GM18873 (cell line): Measurements from ENCODE around the gene GRIK3.

Source experiments
- ATAC-seq: cut with Tn5 transposase; IDR thresholded peaks from one replicate; pipeline ENCODE4 v1.9.1; 2021; ENCODE audit warnings: mild to moderate bottlenecking, moderate library complexity, moderate number of reproducible peaks; ENCODE audit not compliant: unreplicated experiment, low FRiP score

The GRIK3 gene

DNA sequence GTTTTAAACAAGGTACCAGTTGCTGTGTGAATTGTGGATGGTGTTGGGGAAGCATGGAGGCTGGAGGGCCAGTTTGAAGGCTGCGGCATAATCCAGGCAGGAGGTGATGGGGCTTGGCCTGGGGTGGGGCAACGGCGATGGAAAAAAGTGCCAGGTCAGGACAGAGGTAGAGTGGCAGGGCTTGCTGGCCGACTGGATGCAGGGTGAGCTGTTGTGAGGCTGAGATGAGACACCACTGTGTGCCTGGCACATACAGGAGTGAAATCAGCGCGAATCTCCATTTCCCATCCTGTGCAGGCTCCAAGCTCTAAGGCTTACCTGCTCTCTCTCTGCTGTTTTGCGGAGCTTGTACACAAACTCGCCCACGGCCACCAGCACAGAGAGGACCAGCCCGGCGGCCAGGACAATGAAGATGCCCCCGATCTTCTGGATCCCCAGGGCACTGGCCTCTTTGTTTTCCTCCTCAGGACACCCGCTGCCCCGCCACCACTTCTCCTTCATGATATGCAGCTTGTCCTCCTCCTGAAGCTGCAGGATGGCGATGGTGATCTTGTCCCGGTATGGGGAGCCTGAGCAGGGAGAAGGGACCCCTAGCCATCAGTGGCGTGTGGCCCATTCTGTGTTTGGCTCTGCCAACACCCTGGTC lies 229.5 kb downstream of the GRIK3 start:
- no peak for ATAC-seq

DNA sequence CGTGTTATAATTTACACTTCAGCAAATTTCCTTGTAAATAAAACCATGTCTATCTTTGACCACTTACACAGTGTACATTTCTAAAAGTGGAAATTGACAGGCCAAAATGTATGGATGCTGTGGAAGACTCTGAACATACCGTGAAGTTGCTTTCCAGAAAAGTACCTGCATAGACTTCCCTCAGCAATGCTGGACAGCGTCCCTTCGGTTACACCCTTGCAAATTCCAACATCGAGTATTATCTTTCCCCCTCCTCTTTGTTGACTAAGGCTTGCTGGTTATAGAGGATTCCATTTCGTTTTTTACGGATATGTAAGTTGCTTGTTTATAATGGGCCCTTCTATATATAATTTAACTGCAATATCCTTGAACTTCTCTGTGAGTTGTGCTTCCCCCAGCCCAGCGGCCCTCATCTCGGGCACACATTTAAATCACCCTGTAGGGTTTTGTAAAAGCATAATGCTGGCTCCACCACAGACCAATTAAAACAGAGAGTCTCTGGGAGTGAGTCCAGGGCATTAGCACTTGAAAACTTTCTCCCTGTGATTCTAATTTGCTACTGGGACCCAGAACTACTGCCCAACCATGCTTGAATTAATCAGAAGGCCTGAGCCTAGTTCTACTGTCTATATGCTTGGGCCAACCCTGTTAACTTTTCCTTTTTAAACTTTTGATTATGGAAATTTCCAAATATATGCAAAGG lies 230.3 kb downstream of the GRIK3 start:
- no peak for ATAC-seq

DNA sequence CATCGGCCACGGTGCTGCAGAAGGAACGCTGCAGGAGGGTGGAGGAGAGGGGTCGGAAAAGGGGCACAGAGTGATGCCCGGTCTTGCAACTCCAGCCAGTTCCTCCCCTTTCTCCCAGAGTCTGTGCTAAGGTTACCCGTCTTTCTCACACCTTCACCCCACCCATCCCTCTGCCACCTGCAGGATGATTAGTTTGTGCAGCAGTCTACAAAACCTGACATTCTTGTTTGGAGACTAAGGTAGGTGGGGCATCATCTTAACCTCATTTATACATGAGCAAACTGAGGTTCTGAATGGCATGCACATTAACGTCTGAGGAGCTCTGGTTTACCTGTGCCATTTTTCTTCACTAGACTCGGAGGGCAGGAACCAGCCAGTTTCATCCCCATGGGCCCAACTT lies 232.3 kb downstream of the GRIK3 start:
- no peak for ATAC-seq

DNA sequence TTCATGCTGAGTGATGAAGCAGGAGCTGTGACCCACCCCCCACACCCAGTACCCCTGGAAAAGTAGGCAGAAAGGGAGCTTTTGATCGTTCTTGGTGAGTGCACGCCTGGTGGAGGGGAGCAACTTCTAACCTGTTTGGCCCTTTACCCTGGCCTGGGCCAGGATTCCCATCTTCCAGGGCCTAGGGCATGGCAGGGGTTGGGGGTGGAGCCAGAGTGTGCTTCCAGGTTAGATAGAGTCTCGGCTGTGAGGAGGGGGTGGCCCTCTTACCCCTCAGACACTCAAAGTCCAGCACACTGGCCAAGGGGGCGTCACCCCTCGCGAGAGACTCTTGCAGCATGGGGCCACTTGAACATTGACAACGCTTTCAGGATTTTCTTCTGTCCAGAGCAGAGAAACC lies 236.6 kb downstream of the GRIK3 start:
- ATAC-seq, result no peak

DNA sequence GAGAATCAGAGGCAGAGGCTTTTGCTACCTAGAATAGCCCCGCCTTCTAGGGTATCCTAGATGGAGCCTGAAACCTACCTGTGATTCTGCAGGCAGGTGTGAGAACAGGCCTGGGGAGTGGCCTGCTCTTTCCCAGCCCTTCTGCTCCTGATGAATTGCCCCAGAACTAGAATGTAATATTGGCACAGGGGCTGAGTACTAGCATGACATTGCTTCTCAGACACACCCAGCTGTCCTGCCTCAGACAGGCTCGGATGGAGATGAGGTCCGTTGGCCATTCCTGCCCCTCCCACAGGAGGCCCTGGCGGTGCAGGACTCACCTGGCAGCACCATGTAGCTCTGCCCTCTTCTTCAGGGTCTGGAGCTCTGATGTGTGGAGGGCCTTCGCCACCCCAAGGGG lies 237.6 kb downstream of the GRIK3 start:
- no peak for ATAC-seq

DNA sequence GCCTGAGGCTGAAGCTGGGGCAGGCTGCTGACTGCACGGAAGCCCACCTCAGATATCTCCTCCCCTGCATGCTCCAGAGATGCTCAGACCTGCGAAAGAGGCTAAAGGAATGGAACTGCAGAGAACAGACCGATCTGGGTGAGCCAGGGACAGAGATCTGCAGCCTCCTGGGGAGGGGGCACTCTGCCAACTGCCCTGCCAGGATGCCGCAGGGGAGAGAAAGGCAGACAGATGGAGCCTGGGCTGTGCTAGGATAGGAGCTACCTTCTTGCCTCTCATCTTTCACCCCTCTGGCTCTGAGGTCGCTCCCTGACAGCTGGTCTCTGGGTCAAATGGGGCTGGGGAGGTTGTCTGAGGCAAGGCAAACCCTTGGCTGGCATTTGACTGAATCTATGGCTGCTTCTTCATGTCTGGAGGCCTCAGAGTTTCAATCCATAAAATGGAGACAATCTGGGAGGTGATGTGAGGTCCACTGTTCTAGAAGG lies 238.2 kb downstream of the GRIK3 start:
- ATAC-seq, result no peak

DNA sequence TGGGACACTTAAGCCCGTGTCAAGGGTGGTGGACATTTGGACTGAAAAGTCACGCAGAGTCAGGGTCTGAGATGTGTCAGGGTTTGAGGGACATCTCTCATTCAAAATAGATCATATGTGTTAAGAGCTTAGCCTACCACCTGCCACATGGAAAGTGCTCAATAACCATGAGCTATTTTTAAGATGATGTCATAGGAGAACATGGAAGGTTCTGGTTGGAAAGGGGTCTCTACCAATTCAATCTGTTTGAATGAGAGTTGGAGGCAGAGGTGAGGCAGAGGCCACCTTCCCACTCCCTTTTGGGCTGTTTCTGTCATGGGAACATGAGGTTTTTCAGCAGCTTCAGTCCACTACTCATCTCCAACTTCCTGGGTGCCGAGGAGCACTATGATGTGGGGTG lies 239.9 kb downstream of the GRIK3 start:
- ATAC-seq, result no peak

DNA sequence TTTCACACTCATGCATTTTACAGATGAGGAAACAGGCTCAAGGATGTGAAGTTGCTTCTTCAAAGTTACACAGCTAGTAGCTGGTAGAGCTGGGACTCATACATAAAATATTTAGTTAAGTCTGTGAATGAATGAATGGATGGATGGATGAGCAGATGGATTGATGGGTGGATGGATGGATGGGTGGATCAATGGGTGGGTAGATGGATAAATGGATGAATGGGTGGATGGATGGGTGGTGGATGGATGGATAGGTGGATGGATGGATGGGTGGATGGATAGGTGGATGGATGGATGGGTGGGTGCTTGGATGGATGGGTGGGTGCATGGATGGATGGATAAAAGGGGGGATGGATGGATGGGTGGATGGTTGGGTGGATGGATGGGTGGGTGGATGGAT lies 240.9 kb downstream of the GRIK3 start:
- no peak for ATAC-seq

DNA sequence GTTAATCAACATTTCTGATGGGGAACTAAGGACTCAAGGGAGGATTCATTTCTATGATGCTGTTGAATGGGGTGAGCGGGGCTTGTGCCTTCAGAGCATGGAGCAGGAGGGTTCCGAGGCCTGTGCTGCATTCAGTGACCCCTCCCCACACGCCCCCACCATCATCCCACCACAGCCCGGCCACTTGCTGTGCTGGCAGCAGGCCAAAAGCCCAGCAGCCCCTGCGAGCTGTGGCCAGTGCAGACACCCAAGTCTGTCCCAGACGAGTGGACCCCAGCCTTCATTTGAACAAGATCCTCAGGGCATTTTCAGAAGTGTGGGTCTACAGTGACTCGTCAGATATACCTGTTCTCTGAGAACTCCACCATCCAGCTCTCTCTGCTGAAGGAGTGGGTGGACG lies 242.0 kb downstream of the GRIK3 start:
- no peak for ATAC-seq

DNA sequence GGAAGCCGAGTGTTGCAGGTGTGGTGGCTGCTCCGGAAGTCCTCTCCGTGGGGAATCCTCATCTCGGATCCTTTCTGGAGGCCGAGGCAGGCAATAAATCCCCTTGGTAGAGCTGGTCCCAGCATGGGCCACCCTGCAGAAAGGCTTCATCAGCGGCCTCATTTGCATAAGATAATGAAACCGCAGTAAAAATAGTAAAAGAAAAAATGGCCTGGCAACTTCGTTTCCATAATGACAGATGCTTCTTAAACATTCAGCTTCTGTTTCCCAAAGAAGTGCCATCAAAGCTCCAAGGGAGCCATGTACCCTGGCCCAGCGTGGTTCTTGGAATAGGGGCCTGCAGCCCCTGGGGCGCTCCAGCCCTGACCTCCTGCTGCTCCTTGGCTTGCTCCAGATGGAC lies 244.1 kb downstream of the GRIK3 start:
- no peak for ATAC-seq

DNA sequence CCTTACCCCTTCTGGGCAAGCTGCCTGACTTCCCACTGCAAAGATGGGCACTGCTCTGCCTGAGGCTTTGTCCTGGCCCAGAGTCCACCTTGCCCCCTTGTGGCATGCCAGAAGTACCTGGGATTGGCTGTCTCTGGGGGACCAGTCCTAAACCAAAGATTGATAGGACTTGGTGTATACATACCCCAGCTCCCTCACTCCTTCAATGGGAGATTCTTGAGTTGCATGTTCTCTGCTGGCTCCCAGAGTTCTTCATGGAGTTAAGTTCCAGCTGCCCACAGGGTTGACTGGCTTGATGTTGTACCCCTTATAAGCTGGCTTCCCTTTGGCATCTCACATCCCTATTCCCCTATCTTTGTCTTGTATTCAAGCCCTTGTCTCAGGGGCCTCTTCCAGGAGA lies 244.8 kb downstream of the GRIK3 start:
- ATAC-seq, result no peak

DNA sequence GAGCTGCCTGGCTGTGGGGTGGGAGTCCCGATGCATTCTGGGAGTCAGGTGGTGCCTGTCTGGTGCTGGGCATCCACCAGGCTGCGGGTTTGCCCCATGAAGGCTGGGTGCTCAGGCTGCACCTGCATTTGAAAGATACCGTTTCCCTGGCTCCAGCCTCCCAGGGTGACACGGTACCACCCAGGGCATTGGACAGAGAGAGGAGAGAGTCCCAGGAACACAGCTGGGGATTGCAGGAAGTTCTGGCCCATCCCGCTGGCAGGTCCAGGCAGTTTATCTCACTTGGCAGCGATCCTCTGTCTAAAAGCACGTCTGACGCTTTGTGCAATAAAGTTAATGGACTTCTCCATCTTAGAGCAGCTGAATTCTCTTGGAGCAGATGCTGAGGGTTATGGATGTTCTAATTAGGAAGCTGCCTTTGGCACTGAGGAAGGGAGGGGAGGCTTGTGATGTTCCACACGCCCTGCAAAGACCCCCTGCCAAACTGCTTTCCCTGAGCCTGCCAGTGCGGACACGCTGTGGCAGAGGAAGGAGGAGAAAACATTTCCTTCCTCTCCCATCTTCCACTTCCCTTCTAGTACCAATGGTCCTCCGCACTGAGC lies 246.9 kb downstream of the GRIK3 start:
- ATAC-seq, result no peak

DNA sequence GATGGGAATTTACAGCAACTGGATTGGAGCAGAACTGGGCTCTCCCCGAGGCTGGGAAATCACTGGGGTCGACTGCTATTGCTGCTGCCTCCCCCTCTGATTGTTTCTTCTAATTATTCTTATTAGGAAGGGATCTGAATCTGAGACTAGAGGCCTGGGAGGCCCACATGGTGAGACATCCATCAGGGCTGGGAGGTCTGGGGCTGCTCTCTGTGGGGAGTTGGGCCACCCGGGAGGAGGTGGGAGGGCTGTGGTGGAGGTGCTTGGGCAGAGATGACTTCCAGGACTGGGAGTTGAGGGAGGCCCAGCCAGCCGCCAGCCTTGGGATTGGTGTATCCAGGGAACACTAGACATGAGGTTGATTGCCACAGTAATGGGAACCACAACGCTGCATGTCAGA lies 247.9 kb downstream of the GRIK3 start:
- ATAC-seq, result no peak

DNA sequence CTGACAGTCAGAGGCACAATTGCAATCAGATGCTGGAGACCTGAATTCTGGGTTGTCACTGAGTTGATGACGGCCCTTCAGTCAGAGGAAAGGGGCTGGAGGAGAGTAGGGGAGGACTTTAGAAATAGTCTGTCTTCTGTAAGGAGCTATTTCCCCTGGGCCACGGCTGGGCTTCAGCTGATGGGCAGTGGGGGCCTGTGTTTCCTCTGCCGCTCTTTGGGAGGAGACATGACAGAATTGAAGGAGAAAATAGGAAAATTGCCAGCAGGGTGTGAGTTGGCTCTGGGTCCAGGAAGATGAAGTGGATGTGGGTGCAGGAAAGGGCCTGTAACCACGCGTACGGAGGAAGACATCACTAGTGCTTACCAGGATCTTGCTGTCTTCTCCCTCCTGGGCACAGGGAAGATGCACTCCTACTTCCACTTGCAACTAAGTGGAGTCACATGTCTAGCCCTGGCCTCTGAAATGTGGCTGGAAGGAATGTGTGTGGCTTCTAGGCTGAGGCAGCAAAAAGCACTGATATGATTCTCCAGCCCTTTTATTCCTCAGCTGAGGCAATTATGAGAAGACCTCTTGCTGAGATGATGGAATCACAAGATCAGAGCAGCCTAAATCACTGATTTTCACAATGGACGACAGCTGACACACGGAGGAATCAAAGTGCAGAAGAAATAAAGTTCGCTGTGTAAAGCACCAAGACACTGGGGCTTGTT lies 250.0 kb downstream of the GRIK3 start:
- ATAC-seq, result no peak

DNA sequence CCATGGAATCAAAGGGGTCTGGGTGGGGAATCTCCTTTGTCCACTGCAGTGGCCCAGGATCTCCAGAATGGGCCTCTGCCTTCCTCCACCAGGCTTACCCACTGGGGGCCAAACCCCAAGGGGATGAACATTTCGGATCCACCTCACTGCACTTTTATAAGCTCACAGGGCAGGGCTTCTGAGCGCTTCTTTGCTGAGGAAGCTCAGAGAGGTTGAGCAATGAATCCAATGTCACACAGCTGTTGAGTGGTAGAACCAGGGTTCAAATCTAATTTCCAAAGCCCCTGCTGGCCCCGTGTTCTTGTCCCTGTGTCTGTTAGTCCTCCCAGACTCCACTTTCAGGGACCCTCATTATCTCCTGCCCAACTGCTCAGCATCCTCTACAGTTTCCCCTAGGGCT lies 250.8 kb downstream of the GRIK3 start:
- ATAC-seq, result no peak

DNA sequence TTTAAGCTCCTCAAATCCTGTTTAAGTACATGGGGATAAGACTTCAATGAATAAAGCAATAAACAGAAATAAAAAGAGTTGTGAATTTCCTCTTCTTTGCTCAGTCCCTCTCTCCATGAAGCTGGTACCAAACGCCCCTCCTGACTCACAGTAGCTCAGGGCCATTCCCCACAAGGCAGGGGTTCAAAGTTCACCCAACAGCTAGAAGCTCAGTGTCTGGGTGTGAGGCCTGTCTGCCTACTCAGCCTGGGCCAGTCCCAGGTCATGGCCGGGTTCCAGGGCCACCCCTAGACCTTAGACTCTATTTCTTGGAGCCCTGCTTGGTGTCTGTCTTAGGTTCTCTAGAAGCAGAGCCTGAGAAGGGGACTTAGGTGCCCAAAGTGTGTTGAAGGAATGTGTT lies 251.5 kb downstream of the GRIK3 start:
- no peak for ATAC-seq

DNA sequence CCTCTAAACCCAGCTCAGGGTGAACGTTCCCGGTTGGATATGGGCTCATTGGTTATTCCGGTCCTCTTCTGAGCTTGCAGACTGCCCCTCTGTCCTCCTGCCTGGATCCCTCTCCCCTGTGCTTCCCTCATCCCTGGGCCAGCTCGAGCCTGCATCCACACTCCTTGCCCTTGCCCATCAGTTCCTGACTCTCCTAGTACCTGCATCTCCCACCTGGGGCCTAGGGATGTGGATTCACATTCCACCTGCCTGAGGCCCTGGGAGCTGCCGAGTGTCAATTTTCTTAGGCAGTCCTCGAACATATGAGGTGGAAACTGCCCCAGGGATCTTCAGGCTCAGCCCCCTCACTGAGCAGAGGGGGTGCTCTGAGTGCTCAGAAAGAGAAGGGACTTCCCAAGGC lies 252.2 kb downstream of the GRIK3 start:
- no peak for ATAC-seq

DNA sequence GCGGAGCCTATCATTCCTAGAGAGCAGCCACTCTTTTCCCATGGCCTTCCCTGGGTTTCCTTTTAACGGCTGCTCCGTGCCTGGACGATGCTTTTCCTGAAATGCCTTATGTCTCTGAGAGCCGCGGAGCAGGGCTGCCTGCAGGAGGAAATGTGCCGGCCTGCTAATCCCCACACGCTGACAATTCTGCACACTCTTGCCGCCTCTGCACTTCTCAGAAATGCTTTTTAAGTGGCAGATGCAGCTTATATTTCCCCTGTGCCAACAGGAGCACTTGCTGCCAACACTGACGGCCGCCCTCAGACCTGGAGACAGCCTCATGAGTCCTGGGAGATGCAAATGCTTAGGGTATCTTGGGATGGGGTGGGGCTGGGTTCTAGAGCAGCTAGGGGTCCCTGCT lies 253.2 kb downstream of the GRIK3 start:
- no peak for ATAC-seq

DNA sequence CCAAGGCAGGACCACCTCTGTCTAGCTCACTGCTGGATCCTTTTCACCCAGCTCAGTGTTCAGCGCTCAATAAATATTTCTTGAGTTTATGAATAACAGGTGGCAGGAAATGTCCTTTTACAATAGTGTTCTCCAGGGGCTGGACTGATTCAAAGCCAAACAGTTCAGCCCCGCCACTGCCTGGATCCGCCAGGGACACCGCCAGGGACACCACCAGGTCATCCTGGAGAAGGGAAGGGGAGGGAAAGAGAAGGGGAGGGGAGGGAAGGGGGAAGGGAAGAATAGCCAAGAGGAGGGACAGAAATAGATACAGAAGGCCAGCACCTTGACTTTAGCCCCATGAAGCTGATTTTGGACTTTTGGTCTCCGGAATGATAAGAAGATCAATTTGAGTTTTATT lies 255.6 kb downstream of the GRIK3 start:
- ATAC-seq, result no peak

DNA sequence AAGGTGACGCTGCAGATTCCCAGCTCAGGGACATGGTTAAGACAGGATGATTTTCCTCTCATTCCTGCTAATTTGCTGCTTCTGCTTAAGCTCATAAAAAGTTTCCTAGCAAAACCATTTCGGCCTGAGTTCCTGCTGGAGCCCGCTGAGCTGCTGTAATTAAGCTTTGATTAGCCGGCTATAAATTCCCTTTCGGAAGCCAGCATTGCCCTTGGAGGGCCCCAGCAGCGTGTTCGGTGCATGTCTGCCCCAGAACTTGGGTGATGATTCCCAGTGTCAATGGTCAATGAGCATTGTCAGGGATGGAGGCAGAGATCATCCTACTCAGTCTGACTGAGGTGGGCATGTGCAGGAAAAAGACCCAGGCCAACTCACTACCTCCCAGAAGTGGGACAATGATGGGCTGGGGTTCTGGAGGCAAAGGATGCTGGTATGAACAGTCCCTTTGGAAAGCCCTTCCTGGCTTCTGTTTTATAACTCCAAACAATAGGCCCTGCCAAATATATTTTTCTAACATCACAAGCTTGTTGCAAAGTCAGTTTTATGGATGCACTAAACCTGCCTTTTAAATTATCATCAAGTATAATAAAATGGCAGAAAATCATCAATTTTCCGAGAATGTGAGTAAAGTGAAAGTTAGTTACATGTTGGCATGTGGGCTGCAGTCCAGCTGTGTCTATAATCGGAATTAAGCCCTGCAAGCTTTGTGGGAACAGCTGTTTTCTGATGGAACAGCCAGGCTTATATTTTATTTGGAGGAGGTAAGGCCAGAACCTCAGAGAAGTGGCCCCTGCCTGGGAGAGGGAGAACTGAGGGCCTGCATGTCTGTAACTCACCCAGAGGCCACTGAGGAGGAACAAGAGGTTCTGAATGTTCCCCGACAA lies 257.1 kb downstream of the GRIK3 start:
- ATAC-seq, result no peak
